KBM-7 (cell line): ENCODE data around the gene STARD9.
"Not testable (repeated sequence)": the region's sequence is repeated elsewhere in the genome, so short reads cannot be mapped to it uniquely, and the experiment has no call there.

Experiments
- DNase-seq: peaks from one replicate; pipeline ENCODE4 v3.0.0-alpha.2; 2015
- in situ Hi-C: fragments of 300-500 bp; cut with MboI; formaldehyde crosslinking; loops from 2 replicates; pipeline ENCODE4 v1.14.3; 2020; ENCODE audit warnings: low sequenced_read_pairs, low pct_unique_long_range_greater_than_20kb, mixed read lengths

STARD9 gene

DNA sequence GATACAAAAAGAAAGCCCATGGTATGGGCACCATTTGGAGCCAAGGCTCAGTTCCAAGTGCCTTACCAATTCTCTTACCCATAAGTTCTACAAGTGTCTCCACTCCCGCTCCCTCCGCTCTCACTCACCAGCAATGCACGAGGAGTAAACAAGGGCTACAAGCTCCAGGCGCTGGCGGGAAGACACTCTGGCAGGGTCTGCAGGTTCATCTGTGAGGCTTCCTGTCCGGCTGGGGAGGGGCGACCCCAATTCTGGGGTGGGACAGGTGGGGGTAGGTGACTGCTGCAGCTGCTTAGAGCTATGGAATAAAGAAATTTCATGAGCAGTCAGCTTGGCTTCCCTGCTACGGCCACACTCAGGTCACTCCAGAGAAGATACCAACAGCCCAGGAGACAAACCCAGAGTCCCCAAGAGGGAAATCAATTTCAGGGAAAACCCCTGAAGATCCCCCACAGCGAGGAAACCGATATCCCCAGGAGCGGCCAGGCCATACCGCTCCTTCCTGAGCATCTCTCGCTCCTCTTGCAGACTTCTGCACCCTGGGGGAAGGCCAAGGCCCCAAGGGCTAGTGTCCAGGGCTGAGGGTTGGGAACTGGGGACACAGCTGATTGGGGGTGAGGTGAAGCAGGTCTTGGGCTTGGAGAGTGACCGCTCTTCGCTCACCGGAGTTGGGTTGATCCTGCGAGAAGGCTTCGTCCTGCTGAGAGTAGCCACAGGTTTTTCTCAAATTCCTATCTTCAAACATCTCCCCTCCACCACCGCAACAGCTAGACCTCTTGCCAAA, 160.2 kb downstream of the STARD9 start:
- no peak for DNase-seq
- in situ Hi-C loops: loop anchor here (25.0 kb wide), 1 partner anchor 177 kb away; the partner anchor contains the start of gene TTBK2

DNA sequence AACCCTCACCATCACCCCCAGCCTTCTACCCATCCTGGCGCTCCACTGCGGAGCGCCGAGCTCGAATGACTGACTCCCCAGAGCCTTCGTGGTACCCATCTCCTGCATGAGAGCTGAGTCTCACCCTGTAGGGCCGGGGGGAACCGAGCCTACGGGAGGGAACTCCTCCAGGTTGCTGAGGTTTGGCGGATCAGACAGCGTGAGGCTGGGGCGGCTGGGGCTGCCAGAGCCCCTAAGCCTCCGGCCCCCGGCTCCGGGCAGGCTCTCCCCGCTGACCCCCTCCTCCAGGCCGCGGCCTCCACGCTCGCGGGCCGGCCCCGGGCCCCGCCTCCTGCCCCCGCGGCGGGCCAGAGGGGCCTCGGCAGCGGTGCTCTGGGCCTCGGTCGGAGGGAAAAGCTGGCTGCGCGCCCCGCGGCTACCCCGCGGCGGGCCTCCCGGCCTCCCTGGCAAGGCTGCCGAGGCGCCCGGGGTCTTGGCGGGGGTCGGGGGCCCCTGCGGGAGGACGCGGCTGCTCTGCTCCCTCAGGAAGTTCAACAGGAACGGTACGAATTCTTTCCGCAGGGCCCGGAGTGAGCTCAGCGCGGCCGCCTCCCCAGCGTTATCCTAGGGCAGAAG, 160.9 kb downstream of the STARD9 start:
- peak; percentile 15 for DNase-seq
- in situ Hi-C loops: loop anchor here (25.0 kb wide), 1 partner anchor 176 kb away; the partner anchor contains the start of gene TTBK2

DNA sequence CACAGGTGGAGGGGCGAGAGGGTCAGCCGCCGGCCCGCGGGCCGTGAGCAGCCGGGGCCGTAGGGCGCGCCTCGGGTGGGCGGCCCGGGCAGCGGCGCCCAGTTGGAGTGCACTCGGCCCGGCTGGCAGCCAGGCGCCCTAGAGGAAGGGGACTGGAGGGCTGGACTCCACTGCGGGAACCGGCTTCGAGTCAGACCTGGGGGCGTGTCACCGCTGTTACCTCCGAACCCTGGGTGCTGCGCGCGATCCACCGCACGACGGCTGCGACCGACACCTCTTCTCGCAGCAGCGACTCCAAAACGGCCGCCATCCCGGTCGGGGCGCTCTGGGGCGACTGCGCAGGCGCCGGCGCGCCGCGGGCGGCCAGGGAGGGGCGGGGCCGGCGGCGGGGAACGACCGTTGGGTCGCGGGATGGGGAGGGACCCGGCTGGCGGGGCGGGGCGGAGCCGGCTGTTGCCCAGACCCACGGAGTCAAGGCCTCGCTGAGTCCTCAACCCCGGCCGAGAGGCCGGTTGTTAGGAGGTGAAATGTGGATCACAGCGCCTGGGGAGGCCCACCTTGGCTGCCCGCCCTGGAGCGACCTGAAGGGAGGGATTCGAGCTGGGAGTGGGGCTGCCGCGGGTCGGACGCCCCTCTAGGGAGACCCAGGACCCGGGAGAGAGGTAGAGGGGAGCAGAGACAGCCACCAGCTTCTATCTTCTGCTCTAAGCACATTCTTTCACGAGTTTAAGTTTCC, 161.6 kb downstream of the STARD9 start, which contains the start of gene CDAN1:
Gene CDAN1 (minus strand): TSS at position 336 of the 736 bp plus-strand sequence. CDS start 26 bp downstream, at position 310.
- in situ Hi-C loops: loop anchor here (25.0 kb wide), 1 partner anchor 175 kb away; the partner anchor contains the start of gene TTBK2
- DNase-seq: peak; percentile 77

DNA sequence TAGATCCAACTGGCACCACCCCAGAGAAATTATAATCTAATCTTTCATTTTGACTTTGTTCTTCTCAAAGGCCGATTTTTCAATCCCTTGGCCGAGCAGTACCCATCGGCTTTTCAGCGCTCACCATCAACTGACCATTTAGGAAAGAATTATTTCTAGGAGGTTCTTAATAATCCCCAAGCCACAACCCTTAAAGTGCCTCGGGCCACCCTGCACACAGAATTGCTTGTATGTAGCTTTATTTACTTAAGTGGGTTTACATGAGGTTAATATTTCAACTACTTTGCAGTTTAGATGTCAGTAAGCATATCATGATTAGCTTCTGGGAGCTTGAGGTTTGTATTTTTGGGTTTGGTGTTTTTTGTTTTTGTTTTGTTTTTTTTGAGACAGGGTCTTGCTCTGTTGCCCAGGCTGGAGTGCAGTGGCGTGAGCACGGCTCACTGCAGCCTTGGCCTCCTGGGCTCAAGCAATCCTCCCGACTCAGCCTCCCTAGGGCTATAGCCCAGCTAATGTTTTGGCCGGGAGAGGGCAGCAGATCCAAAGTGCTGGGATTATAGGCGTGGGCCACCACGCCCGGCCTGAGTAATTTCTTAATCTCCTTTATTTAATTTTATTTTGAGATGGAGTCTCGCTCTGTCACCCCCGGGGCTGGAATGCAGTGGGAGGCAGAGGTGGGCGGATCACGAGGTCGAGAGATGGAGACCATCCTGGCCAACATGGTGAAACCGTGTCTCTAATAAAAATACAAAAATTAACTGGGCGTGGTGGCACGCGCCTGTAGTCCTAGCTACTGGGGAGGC, 162.3 kb downstream of the STARD9 start:
- peak; percentile 46 for DNase-seq

DNA sequence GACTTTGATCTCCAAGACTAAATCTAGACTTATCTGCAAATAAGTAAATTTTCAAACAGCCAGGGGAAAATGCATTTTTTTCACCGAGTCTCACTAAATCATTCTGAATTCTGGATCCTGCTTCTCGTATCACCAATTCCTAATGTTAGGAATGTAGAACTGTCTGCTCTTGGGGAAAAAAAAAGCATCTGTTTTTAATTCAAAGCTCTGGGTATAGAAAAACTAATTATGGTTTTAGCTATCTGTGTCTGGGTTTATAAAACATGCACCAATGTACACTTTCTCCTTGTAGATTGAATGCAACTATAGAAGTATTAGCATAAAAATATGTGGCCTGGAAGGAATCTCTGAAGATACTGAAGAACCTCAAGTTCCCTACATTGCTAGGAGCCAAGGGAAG, 166.3 kb downstream of the STARD9 start:
- in situ Hi-C loops: loop anchor here (25.0 kb wide), 1 partner anchor 171 kb away; the partner anchor contains the start of gene TTBK2
- DNase-seq: no peak

More for the DNA sequence above, 162.3 kb downstream of the STARD9 start:
- in situ Hi-C loops: loop anchor here (25.0 kb wide), 1 partner anchor 175 kb away; the partner anchor contains the start of gene TTBK2

DNA sequence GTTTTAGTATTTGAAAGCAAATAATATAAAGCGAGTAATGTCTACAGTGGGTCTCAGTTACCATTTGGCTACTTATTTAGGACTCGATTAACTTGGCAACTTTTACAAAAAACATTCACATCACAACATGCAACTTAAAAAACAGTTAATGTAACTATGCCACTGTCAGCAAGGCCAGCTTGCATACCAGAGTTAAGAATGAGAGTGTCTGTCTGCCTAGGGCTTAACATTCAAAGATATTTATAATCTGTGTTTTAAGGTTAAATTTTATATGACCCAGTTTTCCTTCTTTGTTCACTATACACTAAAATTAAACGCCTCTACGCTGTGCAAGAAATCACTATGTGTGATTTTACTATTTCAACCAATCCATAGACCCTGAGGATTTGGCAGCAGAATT, 166.7 kb downstream of the STARD9 start:
- in situ Hi-C loops: loop anchor here (25.0 kb wide), 1 partner anchor 170 kb away; the partner anchor contains the start of gene TTBK2

DNA sequence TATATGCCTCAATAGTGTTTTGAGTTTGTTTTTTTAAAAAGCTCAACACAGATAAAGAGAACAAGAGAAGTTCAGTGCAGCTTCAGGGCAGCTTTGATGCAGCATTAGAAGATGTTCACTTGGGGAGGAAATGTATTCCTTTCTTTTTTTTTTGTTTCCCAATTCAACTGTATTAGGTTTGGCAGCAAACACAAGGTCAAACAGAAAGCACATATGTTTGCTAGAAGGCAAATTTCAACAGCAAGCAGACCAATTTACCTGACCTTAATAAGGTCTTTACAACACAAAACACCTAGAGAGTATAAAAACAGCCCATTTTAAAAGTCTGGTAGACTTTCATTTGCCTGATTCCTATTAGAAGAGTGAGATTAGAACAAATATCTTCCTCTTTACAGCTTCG, 168.8 kb downstream of the STARD9 start:
- in situ Hi-C loops: loop anchor here (25.0 kb wide), 1 partner anchor 168 kb away; the partner anchor contains the start of gene TTBK2
- DNase-seq: no peak

More for the DNA sequence above, 166.7 kb downstream of the STARD9 start:
- no peak for DNase-seq

DNA sequence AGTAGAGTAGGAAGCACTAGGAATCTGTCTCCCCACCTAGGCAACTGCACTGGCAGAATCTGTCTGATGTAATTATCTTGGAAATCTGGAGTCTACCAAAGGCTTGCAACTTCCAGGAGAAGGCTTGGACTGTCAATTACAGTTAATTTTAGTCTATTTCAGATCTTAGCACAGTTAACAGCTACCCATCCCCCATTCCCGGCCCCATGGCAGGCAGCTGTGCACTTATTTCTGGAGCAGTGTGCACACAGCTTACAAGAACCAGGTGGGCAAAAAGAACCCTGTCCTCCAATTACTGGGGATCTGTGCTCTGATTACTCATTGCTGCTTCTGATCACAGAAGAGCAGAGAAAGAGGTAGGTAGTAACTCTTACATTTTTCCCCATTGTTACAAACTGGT, 173.9 kb downstream of the STARD9 start:
- in situ Hi-C loops: loop anchor here (25.0 kb wide), 1 partner anchor 163 kb away; the partner anchor contains the start of gene TTBK2
- no peak for DNase-seq

DNA sequence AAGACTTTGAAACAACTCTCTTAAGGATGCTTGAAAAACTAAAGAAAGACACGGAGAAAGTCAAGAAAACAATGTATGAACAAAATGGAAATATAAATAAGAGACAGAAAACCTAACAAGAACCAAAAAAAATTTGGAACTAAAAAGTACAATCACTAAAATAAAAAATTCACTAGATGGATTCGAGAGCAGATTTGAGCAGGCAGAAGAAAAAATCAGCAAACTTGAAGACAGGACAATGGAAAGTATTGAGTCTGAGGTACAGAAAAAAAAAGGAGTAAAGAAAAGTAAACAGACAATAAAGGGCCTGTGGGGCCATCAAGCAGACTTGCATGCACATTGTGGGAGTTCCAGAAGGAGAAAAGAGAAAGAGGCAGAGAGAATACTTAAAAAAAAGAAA, 174.9 kb downstream of the STARD9 start:
- no peak for DNase-seq
- in situ Hi-C loops: no loop called here

DNA sequence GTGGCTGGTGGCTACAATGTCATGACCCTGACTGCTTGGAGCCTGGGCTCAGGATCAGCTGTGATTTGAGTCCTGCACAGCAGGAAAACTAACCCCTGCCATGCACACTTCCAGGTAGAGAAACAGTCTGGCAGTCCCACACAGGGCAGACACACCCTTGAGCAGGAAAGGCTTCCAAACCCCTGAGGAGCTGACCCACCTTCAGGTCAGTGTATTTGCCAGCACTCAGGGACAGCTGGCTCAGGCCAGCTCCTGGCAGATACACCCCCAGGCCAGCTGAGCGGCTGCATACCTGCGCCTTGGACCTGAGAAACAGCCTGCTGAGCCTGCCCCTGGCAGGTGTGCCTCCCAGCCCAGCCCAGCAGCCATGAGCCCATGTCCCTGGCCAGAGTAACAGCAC, 183.7 kb downstream of the STARD9 start:
- DNase-seq: no peak
- in situ Hi-C loops: no loop called here

DNA sequence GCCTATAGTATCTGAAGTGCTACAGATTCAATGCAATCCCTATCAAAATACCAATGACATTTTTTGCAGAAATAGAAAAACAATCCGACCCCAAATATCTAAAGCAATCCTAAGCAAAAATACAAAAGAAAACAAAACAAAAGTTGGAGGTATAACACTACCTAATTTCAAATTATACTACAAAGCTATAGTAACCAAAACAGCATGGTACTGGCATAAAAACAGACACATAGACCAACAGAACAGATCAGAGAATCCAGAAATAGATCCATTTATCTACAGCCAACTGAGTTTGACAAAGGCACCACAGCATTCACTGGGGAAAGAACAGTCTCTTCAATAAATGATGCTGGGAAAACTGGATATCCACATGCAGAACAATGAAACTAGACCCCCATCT, 185.4 kb downstream of the STARD9 start:
- in situ Hi-C loops: no loop called here
- DNase-seq: no peak

DNA sequence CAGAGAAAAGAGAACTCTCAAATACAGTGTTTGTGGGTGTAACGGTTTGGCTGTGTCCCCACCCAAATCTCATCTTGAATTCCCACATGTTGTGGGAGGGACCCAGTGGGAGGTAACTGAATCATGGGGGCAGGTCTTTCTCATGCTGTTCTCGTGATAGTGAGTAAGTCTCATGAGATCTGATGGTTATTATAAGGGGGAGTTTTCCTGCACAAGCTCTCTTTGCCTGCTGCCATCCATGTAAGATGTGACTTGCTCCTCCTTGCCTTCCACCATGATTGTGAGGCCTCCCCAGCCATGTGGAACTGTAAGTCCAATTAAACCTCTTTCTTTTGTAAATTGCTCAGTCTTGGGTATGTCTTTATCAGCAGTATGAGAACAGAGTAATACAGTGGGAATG, 186.4 kb downstream of the STARD9 start:
- in situ Hi-C loops, DNase-seq: not testable (repeated sequence)

DNA sequence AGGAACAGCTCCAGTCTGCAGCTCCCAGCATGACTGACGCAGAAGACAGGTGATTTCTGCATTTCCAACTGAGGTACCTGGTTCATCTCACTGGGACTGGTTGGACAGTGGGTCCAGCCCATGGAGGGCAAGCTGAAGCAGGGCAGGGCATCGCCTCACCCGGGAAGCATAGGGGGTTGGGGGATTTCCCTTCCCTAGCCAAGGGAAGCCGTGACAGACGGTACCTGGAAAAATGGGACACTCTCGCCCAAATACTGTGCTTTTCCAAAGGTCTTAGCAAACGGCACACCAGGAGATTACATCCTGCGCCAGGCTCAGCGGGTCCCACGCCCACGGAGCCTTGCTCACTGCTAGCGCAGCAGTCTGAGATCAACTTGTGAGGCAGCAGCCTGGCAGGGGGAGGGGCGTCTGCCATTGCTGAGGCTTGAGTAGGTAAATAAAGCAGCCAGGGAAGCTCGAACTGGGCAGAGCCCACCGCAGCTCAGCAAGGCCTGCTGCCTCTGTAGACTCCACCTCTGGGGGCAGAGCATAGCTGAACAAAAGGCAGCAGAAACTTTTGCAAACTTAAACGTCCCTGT, 188.8 kb downstream of the STARD9 start:
- DNase-seq, in situ Hi-C loops: not testable (repeated sequence)

DNA sequence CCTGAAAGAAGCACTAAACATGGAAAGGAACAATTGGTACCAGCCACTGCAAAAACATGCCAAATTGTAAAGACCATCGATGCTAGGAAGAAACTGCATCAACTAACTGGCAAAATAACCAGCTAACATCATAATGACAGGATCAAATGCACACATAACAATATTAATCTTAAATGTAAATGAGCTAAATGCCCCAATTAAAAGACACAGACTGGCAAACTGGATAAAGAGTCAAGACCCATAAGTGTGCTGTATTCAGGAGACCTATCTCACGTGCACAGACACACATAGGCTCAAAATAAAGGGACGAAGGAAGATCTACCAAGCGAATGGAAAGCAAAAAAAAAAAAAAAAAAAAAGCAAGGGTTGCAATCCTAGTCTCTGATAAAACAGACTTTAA, 190.7 kb downstream of the STARD9 start:
- DNase-seq, in situ Hi-C loops: not testable (repeated sequence)
